Stimulated activated CD8-positive, alpha-beta memory T cell treated with anti-CD3 and anti-CD28 coated beads, Interleukin-12 subunit alpha, Interleukin-12 subunit beta, amount 100 ng/mL, for 1 hour (primary cell): ENCODE data around the gene MYPOP.
"Not testable (repeated sequence)": the region's sequence is repeated elsewhere in the genome, so short reads cannot be mapped to it uniquely, and the experiment has no call there.

ENCODE experiments used
- DNase-seq: peaks from one replicate; pipeline ENCODE4 v3.0.0-alpha.2; 2020; ENCODE audit warnings: low read depth

MYPOP gene

DNA sequence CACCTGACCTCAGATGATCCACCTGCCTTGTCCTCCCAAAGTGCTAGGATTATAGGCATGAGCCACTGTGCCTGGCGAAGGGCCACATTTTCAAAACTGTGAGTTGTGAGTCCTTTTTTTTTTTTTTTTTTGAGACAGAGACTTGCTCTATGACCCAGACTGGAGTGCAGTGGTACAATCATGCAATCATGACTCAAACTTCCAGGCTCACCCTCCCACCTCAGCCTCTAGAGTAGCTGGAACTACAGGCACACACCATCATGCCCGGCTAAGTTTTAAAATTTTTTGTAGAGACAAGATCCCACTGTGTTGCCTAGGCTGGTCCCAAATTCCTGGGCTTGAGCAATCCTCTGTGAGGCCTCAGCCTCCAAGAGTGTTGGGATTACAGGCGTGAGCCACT lies 3.8 kb upstream of the MYPOP start:
- no peak for DNase-seq

DNA sequence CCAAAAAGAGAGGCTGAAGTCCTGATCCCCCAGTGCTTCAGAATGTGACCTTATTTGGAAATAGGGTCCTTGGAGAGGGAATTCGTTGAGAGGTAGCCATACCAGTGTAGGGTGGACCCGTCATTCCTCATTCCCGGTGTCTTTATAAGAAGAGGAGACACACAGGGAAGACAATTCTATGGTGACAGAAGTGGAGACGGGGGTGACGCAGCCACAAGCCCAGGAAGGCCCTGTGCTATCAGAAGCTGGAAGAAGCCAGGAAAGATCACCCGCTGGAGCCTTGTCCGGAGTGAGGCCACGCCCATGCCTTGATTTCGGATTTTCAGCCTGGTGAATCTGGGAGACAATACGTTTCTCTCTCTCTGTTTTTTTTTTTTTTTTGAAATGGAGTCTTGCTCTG lies 2.6 kb upstream of the MYPOP start:
- no peak for DNase-seq

DNA sequence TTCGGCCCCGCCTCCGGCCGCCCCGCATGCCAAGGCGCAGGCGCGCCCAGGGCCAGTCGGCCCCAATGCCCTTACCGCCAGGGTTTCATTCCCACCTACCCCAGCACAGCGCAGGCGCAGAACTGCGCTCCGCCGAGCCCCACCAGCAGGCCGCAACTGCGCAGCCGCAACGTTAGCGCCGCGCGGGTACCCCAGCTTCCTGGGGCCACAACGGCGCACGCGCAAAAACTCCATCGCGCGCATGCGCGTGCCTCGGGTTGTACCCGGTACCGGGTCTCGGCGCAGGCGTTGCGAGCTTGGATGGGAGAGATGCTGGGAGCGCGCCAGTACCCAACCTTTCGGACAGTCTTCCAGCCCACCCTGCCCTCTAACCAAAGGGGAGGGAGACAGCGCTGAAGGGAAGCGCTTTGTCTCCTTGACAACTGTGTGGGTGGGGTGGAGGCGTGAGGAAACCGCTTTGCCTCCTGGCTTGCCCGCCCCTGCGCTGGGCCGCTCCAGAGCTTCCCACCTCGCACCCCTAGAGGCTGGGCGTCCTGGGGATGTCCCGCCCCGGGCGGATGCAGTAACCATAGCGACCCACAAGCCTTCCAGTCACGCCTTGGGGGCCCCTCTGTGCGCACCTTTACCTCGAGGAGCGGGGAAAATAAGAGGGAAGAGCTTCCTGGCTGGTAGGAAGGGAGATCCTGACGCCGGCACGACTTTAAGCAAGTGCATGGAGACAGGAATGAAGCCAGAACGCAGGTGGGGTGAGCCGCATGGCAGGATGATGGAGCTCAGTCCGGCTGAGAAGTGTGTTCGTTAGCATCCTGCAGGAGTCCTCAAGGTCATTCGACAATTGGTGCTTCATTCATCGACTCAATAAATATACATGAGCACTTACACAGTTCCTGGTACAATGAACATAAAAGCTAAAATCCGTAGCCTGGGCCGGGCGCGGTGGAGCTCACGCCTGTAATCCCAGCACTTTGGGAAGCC lies 525 bp upstream of the MYPOP start:
- peak; percentile 99 for DNase-seq

DNA sequence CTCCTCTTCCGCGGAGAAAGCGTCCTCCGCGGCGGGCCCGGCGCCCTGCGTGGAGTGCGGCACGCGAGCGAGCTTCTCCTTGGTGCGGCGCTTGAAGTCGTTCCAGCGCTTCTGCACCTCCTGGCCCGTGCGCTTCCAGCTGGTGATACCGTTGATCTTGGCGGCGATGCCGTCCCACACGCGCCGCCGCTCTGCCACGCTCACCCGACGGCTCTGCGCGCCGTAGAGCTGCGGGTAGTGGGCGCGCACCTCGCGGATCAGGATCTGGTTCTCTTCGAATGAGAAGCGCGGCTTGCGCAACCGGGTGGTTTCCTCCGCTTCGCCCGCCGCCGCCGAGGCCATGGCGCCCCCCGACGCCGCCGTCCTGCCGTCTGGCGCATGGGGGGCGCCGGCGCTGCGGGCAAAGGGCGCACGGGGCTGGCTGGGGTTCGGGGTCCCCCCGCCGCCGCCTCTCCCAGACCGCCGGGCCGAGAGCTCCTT lies 941 bp downstream of the MYPOP start:
- DNase-seq: no peak

DNA sequence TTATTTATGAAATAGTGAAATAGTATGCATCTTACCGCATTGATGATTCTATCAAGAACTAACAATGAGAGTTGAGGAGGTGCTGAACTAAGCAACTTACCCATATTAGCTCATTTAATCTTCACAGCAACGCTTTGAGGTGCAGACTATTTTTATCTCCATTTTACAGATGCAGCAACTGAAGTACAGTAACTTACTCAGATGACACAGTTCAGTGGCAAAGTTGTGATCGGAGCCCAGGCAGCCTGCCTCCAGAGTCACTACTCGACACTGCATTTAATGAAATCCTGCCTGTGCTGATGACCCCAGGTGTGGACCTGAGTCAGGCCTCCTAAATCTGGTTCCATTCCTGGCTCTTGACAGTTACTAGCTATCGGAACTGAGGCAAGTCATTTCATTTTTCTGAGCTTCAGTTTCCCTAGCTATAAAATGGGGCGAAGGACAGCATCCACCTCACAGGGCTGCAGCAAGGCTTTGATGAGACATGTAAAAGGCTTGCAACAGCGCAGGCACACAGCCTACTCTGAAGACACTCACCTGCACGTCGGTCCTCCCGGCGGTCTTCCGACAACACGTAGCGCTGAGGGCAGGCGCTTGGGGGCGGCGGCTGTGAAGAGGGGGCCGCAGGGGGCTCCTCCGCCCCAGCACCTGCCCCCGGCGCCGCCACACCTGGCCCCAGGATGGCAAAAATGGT lies 1.5 kb downstream of the MYPOP start:
- no peak for DNase-seq

DNA sequence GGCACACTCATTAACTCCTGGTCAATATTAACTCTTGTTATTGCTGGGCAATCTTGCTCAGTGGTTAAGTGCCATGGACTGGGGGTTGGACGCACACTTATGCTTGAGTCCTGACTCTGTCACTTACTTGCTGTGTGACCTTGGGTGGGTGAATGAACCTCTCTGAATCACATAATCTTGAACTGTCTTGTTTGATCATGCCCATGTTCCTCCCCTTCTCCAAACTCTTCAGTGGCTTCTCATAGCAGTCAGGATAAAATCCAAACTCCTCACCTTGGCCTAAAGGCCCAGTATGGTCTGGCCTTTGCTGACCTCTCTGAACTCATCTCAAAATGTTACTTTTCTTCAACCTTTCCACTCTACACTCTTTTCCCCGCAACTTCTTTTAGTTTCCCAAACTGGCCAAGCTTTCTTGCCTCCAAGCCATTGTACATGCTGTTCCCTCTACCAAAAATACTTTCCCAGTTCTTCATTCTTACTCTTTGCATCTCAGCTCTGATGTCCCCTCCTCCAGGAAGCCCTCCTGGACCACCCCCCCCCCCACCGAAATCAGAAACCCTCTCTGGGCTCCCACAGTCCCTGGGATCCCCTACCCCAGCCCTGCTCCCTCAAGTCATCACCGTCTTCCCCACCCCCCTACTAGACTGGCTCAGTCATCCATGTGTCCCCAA lies 2.4 kb downstream of the MYPOP start:
- no peak for DNase-seq

DNA sequence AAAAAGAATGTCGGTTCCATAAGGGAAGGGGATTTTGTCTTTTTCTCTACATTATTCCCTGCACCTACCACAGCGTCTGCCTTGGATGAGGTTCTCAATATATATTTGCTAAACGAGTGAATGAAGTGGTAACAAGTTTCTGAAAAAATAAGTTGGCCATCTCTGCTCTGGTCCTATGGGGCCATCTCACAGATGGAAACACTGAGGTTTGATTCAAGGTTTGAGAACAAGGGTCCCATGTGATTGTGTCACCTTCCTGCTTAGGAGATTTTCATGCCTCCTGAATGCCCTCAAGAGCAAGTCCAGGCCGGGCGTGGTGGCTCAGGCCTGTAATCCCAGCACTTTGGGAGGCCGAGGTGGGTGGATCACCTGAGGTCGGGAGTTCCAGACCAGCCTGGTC lies 3.2 kb downstream of the MYPOP start:
- no peak for DNase-seq

DNA sequence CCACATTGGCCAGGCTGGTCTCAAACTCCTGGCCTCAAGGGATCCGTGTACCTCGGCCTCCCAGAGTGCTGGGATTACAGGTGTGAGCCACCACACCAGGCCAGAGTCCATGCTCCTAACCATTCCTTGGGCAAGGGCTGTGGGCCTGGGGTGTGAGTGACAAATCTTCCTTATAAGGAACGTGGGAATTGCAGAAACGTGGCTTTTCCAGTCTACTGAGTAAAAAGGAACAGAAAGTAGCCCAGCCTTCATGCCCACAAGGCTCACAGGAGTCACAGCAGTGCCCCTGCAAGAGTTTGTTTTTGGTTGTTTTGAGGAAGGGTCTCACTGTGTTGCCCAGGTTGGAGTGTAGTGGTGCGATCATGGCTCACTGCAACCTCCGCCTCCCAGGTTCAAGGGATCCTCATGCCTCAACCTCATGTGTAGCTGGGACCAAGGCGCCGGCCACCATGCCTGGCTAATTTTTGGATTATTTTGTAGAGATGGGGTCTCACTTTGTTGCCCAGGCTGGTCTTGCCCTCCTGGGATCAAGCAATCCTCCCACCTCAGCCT lies 5.1 kb downstream of the MYPOP start:
- no peak for DNase-seq

DNA sequence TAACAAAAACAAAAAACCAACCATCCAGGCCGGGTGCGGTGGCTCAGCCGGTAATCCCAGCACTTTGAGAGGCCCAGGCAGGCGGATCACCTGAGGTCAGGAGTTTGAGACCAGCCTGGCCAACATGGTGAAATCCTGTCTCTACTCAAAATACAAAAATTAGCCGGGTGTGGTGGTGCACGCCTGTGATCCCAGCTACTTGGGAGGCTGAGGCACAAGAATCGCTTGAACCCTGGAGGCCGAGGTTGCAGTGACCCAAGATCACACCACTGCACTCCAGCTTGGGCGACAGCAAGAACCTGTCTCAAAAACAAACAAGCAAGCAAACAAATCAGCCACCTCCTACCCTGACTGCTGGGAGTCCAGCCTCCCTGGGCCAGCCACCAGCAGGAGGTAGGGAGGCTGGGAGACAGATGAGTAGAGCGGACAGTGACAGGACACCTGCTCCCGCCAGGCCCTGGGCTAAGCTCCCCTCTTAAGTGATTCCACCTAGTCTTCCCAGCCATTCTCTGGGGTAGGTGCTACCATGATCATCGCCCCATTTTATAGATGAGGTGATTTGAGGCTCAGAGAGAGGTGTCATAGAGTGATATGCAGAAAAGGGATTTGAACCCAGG lies 6.3 kb downstream of the MYPOP start:
- not testable (repeated sequence) for DNase-seq

DNA sequence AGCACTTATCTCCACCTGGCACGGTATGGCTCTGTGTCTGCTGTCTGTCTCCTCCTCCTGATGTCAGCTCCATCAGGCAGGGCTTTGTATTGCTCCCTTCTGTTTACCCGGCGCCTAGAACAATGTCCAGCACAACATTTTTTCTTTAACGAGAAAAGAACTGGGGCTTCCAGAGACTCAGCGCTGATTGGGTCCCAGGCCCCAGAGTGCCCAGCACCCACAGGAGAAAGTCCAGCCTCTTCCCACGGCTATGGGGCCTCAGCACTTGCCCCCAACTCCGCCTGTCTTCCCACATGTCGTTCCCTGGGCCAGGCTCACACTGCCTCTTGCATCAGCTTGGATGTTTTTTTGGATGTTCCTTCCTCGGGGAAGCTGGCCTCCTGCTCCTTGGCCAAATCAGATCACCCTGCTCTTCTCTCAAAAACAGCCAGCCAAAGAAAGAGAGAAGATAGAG lies 6.9 kb downstream of the MYPOP start:
- no peak for DNase-seq

DNA sequence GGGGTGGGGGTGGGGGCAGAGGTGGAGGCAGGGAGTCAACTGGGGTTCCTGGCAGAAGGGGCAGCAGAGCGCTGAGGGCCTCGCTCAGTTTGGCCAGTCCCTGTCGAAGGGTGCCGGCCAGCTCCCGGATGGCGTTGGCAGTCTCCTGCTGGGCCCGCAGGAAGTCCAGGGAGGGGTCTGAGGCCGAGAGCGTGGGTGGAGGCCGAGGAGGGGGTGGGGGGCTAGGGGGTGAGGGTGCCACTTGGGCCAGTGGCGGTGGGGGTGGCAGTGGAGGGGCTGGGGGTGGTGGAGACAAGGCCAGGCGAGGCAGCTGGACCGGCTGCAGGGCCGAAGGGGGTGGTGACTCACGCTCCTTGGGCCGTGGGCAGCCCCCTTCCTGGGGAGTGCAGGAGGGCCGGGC lies 11.5 kb downstream of the MYPOP start:
- no peak for DNase-seq

DNA sequence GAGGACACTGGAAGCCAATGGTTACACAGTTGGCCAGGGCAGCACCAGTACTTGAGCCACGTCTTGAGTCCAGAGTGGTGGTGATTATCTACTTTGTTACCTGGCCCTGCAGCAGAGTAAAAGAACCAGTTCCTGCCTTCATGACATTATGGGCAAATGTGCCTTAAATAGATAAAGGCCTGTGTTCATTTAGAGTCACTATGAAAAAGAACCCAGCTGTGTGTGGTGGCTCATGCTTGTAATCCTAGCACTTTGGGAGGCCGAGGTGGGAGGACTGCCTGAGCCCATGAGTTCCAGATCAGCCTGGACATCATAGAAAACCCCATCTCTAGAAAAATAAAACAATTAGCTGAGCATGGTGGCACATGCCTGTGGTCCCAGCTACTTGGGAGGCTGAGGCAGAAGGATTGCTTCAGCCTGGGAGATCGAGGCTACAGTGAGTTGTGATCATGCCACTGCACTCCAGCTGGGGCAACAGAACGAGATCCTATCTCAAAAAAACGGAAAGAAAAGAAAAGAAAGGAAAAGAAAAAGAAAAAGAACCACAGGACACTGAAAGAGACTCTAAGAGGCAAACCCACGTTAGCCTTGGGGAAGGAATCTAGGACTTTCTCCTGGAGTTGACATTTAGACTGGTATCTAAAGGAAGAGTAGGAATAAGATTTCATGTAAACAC lies 13.1 kb downstream of the MYPOP start:
- DNase-seq: no peak

DNA sequence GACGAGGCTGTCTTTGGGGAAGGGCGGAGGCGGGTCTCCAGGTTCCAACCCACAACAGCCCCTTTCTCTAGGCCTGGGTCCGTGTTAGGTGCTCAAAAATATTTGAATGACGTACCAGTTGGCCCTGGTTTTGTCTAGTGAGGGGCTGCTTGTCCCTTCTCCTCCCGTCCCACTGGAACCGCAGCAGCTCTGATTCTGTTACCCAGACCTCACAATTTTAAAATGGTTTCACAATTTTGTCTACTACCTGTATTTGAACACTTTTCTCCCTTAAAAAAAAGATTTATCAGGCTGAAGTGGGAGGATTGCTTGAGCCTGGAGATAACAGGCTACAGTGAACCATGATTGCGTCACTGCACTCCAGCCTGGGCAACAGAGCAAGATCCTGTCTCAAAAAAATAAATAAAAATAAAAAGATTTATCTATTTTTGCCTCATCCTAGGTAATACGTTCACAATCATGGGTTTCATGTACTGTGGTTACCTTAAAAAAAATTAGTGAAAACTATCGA lies 15.2 kb downstream of the MYPOP start:
- no peak for DNase-seq

DNA sequence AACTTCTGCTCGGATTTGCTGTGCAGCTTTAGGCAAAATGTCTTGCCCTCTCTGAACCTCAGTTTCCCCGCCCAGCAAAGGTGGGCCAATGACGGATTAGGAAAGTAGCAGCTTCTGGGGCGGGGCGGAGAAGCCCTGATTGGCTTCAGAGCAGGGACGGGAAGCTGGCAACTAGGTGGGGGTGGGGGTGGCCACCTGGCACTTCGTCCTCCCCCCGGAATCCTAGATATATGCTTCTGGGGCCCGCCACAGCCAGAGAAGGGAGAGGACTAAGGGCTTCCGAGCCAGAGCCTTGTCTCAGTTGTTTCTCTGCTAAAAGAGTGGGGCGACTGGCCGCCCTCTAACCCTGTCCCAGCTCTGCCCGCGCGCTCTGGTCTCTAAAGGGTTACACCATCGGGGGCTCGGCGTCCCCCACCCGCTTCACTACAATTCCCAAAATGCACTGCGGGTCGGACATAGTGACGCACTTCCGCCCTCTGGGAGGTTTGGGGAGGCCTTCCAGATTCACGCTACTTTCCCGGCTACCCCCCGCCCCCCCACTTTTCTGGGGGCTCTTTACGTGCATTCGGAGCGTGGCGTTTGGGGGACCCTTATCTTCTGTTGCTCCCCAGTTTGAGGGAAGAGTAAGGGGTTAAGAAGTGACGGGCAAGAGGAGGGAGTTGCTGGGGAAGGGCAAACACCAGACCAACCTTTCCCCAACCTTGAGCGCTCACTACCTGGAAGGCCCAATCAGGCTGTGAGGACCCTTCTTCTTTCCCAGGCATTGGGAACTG lies 15.8 kb downstream of the MYPOP start:
- DNase-seq: peak; percentile 73

DNA sequence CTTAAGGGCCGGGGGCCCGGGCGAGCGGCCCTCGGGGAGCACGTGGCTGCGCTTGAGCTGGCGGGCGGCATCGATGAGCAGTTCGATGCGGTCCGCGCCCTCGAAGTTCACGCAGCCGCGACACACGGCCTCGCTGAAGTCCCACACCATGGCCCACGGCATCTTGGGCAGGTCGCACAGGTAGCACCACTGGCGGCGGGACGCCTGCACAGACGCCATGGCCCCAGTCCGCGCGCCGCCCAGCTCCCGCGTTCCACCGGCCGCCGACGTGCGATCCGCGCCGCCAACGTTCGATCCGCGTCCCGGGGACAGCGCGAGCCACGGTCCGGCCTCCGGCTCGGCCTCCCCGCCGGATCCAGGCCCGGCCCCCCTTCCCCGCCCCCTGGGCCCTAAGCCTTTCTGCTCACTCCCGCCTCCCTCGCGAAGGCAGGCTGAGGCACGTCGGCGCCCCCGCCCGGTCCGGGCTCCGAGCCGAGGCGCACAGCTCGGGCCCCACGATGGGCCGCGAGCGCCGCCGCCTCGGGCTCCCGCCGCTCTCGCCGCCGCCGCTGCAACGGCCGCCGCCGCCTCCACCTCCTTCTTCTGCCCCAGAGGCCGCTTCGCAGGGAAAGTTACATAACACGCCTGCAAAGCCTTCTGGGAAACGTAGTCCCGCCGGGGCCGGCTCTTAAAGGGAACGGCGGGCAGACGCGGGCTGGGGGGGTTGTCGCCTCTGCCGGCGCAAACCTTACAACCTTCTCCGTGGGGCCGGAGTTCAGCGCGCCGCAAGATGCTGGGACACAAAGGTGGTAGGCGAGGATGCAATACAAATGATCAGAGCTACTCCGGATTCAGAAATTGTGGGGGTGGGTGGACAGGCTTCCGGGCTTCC lies 16.6 kb downstream of the MYPOP start, which contains the start of gene IRF2BP1:
IRF2BP1 (minus strand) TSS at position 586 of the 871 bp plus-strand sequence; CDS start at position 219, 367 bp downstream.
- peak; percentile 80 for DNase-seq

DNA sequence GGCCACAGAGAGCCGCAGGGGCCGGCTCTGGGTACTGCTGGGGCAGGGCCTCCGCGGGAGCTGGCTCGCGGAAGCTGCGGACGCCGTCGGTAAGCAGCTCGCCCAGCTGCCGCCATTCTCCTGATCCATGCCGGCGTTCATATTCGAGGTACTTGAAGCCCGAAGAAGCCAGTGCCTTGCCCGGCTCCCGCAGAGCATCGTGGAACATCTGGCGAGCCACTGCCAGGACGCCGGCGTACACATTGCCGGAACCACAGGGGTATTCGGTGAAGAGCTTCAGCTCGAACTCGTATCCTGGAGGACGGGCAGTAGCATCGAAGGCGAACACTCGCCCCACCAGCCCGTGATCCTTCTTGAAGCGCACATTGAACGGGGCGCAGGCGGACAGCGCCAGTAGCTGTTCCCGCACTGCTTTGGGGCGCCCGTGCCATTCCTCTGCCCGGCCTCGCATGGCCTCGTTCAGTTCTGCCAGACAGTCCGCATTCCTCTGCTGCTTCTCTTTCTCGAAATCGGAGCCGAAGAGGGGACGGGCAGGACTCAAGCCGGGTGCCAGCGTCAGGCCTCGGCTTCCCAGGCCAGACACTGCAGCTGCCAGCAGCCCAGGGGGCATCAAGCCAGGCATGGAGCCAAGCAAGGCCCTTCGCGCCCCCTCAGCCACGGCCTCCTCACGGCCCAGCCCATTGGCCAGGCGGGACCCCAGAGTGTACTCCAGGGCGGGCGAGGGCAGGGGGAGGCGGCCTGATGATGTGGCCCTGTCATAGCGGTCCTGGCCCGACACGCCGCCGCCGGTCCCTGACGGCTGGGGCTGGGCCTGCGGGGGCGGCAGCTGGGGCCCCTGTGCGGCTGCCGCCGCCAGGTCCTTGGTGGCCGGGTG lies 17.5 kb downstream of the MYPOP start:
- no peak for DNase-seq

DNA sequence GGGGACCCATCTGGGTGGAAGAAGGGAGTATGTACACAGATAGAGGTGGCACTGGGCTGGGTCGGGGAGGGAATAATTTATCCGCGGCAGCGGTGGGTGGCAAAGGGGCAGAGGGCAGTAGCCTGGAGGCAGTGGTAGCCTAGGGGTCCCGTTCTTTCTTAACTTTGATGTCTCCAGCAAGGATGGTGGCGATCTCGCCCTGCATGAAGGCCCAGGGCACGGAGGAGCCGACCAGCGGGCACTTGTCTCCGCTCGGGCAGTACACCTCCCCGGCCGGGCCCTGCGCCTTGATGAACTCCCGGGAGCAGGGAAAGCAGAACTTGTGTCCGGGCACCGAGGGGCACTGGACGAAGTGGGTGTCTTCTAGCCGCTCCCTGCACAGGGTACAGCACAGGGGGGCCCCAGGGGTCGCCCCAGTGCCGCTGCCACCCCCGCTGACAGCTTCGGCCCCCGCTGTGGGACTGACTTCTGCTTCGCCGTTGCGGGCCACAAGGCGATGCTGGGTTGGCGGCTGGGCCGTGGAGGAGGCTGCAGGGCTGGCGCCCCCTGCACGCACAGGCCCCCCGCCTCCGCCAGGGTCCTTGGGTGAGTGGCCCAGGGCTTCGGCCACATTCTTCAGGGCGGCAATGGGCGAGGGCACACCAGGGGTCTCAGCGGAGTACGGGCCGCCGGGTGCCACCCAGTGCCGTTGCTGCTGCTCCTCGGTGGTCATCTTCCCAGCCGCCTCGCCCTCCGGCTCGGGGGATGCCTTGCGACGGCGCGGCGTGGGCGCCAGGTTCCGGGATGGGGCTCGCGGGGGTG lies 18.3 kb downstream of the MYPOP start:
- DNase-seq: no peak
